PC-3 (cell line): ENCODE results near the gene SVOPL.

ENCODE experiments used
- CTCF ChIP-seq: fragments of 300-600 bp; sonication (generic); conservative IDR thresholded peaks from 2 replicates; pipeline ENCODE4 v1.5.1; 2017; ENCODE audit warnings: antibody characterized with exemption, low read depth, mild to moderate bottlenecking, low read length
- EZH2 ChIP-seq: fragments of 300-600 bp; sonication (generic); IDR thresholded peaks from one replicate; pipeline ENCODE4 v1.6.1; 2017; ENCODE audit warnings: antibody characterized with exemption, mild to moderate bottlenecking, low read length; ENCODE audit not compliant: unreplicated experiment

DNA sequence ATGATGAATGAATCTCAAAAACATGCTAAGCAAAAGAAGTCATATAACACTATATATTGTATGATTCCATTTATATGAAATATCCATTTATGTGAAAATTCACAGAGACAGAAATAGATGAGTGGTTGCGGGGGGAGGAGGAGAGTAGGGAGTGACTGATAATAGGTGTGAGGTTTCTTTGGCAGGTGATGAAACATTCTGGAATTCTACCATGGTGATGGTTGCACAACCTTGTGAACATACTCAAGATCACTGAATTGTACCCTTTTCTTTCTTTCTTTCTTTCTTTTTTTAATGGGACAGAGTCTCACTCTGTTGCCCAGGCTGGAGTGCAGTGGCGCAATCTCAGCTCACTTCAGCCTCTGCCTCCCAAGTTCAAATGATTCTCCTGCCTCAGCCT lies 10.7 kb downstream of the SVOPL start:
- no peak for TF ChIP-seq CTCF
- no peak for TF ChIP-seq EZH2
